ENCODE measurements around the gene IL1B.

Gene IL1B

DNA sequence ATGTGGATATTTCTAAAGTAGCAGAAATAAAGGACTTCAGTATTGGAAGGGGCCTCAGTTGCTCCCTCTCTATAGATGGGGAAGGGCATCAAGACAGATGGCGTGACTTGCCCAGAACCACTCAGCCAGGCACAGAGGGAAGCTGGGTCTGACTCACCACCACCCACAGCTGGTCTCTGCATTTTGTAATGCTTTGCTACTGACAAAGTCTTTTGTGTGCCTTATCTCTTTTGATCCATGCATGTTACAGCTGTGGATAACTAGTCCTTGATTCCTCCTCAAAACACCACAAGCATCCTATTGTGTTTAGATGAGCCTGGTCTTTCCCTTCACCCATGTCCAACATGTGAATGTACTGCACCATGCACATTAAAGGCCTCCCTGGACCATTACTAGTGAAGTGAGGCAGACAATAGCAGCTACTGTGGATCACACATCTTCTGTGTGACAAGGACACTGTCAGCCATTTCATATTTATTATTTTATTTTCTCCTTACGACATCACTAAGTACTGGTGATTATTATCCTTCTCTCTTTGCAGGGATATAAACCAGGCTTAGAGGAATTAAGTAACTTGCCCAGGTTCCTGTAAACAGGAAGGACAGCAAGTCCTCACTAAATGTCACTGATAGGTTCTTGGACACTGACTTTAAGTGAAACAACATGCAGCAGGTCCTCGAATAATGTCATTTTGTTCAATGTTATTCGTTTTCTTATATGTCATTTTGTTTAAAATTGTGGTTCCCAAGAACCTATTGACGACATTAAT is 44.8 kb upstream of the IL1B start:
- no peak overlapping the region for H3K27ac ChIP-seq
- H3K9ac ChIP-seq = no peak overlapping the region
- H3K4me2 ChIP-seq (ENCODE audit: low read length) = no peak overlapping the region
- TF ChIP-seq CTCF (IDR thresholded peaks at IDR 0.05) = no peak
- H3K79me2 ChIP-seq = no peaks in the 10 kb centered on the region
- H3K4me3 ChIP-seq (ENCODE audit: low read depth, low read length) = no peak overlapping the region
- no peaks in the 10 kb centered on the region for H3K4me1 ChIP-seq
- H3K9me3 ChIP-seq (ENCODE audit: control insufficient read depth, low read length) = no peaks in the 10 kb centered on the region
- no peaks in the 10 kb centered on the region for H3K36me3 ChIP-seq (ENCODE audit: control insufficient read depth, insufficient read depth, low read length)
- H3K27me3 ChIP-seq (ENCODE audit: control insufficient read depth, insufficient read depth, low read length) = no peaks in the 10 kb centered on the region
- no peak overlapping the region for H2AFZ ChIP-seq

DNA sequence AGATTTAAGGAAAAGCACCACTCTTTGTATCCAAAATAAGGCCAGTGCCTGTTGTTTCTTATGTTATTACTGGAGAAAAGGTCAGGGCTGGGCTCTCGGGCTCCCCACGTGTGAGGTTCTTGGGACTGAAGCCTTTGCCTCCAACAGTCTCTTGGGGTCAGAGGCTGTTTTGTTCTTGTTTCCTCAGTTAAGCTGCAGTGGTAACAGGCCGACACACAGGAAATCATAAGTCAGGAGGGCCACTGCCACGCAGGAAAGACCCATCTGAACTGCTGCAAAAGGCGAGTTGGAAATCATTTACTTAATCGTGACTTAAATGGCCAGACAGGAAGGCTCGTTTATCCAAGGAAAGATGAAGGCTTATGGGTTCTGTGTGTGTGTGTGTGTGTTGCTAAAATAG is 44.1 kb upstream of the IL1B start:
- Histone ChIP-seq H3K27ac (no peak overlapping the region), H3K79me2 (no peaks in the 10 kb centered on the region), H3K36me3 (ENCODE audit: control insufficient read depth, insufficient read depth, low read length) (no peaks in the 10 kb centered on the region), H3K9ac (no peak overlapping the region), H3K27me3 (ENCODE audit: control insufficient read depth, insufficient read depth, low read length) (no peaks in the 10 kb centered on the region), H3K4me1 (no peaks in the 10 kb centered on the region), H3K9me3 (ENCODE audit: control insufficient read depth, low read length) (no peaks in the 10 kb centered on the region), H2AFZ (no peak overlapping the region), H3K4me3 (ENCODE audit: low read depth, low read length) (no peak overlapping the region), H3K4me2 (ENCODE audit: low read length) (no peak overlapping the region)
- no peak for TF ChIP-seq CTCF (IDR thresholded peaks at IDR 0.05)

DNA sequence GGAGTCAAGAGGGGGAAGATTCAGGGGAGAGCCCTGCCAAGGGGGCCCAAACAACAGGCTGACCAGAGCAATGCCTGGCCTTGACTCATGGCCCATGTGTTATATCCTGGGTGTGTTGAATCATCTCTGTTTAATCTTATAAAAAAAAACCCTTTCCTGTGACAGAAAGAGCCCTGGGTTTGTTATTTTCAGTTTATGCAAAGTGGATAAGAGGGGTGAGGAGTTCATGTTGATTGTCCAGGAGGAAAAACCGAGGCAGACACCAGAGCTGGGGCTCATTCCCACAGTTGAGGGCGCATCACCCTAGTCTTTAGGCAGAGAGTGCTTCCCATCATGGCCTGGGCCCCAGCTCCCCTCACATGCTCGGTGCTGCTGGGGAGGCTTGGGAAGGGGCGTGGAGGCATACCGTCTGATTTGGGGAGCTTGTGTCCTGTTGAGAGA is 43.5 kb upstream of the IL1B start:
- Histone ChIP-seq H3K27me3 (ENCODE audit: control insufficient read depth, insufficient read depth, low read length) (no peaks in the 10 kb centered on the region), H3K9ac (no peak overlapping the region), H3K36me3 (ENCODE audit: control insufficient read depth, insufficient read depth, low read length) (no peaks in the 10 kb centered on the region), H3K27ac (no peak overlapping the region), H3K4me3 (ENCODE audit: low read depth, low read length) (no peak overlapping the region), H3K4me2 (ENCODE audit: low read length) (no peak overlapping the region), H3K9me3 (ENCODE audit: control insufficient read depth, low read length) (no peaks in the 10 kb centered on the region), H3K79me2 (no peaks in the 10 kb centered on the region), H2AFZ (no peak overlapping the region), H3K4me1 (no peaks in the 10 kb centered on the region)
- no peak for TF ChIP-seq CTCF (IDR thresholded peaks at IDR 0.05)

DNA sequence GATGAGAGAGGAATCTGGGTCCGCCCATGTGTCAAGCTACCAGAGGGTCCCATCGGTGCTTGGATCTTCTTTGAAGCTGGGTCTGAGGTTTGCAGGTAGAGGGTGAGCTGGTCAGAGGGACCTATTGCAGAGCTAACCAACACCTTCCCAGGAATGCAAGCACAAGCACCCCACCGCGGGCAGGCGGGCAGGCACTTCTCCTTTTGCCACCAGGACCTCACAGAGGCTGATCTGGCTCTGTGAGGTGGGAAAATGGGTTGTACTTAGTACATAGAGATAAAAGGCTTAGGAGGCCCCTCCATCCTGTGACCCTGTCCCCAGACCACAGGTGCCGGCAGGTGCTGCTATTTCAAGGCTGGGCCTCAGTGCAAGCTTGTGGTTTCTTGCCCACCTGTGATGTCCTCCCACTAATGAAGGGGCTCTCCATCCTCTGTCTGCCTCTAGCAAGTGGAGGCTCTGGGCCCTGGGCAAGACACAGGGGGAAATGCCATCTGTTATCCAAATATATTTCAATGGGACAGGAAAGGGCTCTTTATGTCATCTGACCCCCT is 43.0 kb upstream of the IL1B start:
- no peaks in the 10 kb centered on the region for H3K4me1 ChIP-seq
- no peaks in the 10 kb centered on the region for H3K9me3 ChIP-seq (ENCODE audit: control insufficient read depth, low read length)
- no peaks in the 10 kb centered on the region for H3K79me2 ChIP-seq
- no peaks in the 10 kb centered on the region for H3K27me3 ChIP-seq (ENCODE audit: control insufficient read depth, insufficient read depth, low read length)
- no peak overlapping the region for H2AFZ ChIP-seq
- no peak overlapping the region for H3K27ac ChIP-seq
- H3K4me3 ChIP-seq (ENCODE audit: low read depth, low read length) = no peak overlapping the region
- no peak overlapping the region for H3K4me2 ChIP-seq (ENCODE audit: low read length)
- no peak for TF ChIP-seq CTCF (IDR thresholded peaks at IDR 0.05)
- no peak overlapping the region for H3K9ac ChIP-seq
- H3K36me3 ChIP-seq (ENCODE audit: control insufficient read depth, insufficient read depth, low read length) = no peaks in the 10 kb centered on the region

GRCh38 chr2:112877423-112877822 is 40.8 kb upstream of the IL1B start:
- no peaks in the 10 kb centered on the region for H3K9me3 ChIP-seq (ENCODE audit: control insufficient read depth, low read length)
- no peaks in the 10 kb centered on the region for H3K4me1 ChIP-seq
- no peak overlapping the region for H2AFZ ChIP-seq
- no peaks in the 10 kb centered on the region for H3K79me2 ChIP-seq
- no peaks in the 10 kb centered on the region for H3K36me3 ChIP-seq (ENCODE audit: control insufficient read depth, insufficient read depth, low read length)
- no peak overlapping the region for H3K4me3 ChIP-seq (ENCODE audit: low read depth, low read length)
- H3K27me3 ChIP-seq (ENCODE audit: control insufficient read depth, insufficient read depth, low read length) = no peaks in the 10 kb centered on the region
- no peak overlapping the region for H3K4me2 ChIP-seq (ENCODE audit: low read length)
- H3K9ac ChIP-seq = no peak overlapping the region
- H3K27ac ChIP-seq = no peak overlapping the region
- no peak for TF ChIP-seq CTCF (IDR thresholded peaks at IDR 0.05)
